DOHH2 (cell line): Measurements from ENCODE around the gene LHX2.

Experiments used
- H3F3A ChIP-seq: fragments of 200-600 bp; sonication (generic), shearing (Covaris generic); 2 replicates; pipeline ENCODE4 v1.6.0; 2016; ENCODE audit warnings: antibody characterized with exemption, mild to moderate bottlenecking; ENCODE audit not compliant: control insufficient read depth, insufficient read depth
- H3K27ac ChIP-seq: fragments of 200-600 bp; sonication (generic); 2 replicates; pipeline ENCODE4 v1.5.1; 2014; ENCODE audit warnings: low read depth, mild to moderate bottlenecking, low read length, moderate library complexity
- H3K27me3 ChIP-seq: fragments of 200-600 bp; sonication (generic); 2 replicates; pipeline ENCODE4 v1.6.1; 2014; ENCODE audit warnings: mild to moderate bottlenecking, low read length, mixed read lengths; ENCODE audit not compliant: control insufficient read depth
- H3K36me3 ChIP-seq: fragments of 200-600 bp; sonication (generic); 2 replicates; pipeline ENCODE4 v1.6.1; 2014; ENCODE audit warnings: mild to moderate bottlenecking, low read length, moderate library complexity, mixed read lengths; ENCODE audit not compliant: control insufficient read depth
- H3K4me1 ChIP-seq: fragments of 200-600 bp; sonication (generic); 2 replicates; pipeline ENCODE4 v1.6.1; 2014; ENCODE audit warnings: mild to moderate bottlenecking, low read length, mixed read lengths; ENCODE audit not compliant: control insufficient read depth
- H3K4me2 ChIP-seq: fragments of 200-600 bp; sonication (generic); 2 replicates; pipeline ENCODE4 v1.6.0; 2014; ENCODE audit warnings: mild to moderate bottlenecking, low read length, moderate library complexity
- H3K4me3 ChIP-seq: fragments of 200-600 bp; sonication (generic); 2 replicates; pipeline ENCODE4 v1.5.1; 2014; ENCODE audit warnings: mild to moderate bottlenecking, low read length, mixed read lengths
- H3K79me2 ChIP-seq: fragments of 200-600 bp; sonication (generic); 2 replicates; pipeline ENCODE4 v1.6.1; 2014; ENCODE audit warnings: mild to moderate bottlenecking, low read length, mixed read lengths; ENCODE audit not compliant: control insufficient read depth
- H3K9me2 ChIP-seq: fragments of 200-600 bp; sonication (generic); replicated peaks from 2 replicates; pipeline ENCODE4 v1.6.1; 2014; ENCODE audit warnings: mild to moderate bottlenecking, low read length, mixed read lengths; ENCODE audit not compliant: control insufficient read depth
- H3K9me3 ChIP-seq: fragments of 200-600 bp; sonication (generic); 2 replicates; pipeline ENCODE4 v1.6.1; 2014; ENCODE audit warnings: antibody characterized with exemption, low read length, mixed read lengths; ENCODE audit not compliant: control insufficient read depth, insufficient read depth
- H4K20me1 ChIP-seq: fragments of 200-600 bp; sonication (generic); 2 replicates; pipeline ENCODE4 v1.6.0; 2014; ENCODE audit warnings: low read depth, mild to moderate bottlenecking, antibody characterized with exemption, low read length, moderate library complexity; ENCODE audit not compliant: control insufficient read depth, insufficient read depth
- CTCF ChIP-seq: fragments of 200-600 bp; sonication (generic); IDR thresholded peaks from one replicate; pipeline ENCODE4 v1.5.1; 2014; ENCODE audit warnings: antibody characterized with exemption, mild to moderate bottlenecking, low read depth, low read length; ENCODE audit not compliant: poor library complexity, severe bottlenecking
- EZH2phosphoT487 ChIP-seq: fragments of 200-600 bp; sonication (generic); IDR thresholded peaks from 2 replicates; pipeline ENCODE4 v1.6.1; 2017; ENCODE audit warnings: borderline replicate concordance, mild to moderate bottlenecking, antibody characterized with exemption, low read length, moderate library complexity, mixed read lengths

Gene LHX2

GRCh38 chr9:124036578-124036977 is 25.0 kb downstream of the LHX2 start:
- H3K36me3 ChIP-seq, result no peaks in the 10 kb centered on the region
- H3K9me2 ChIP-seq, result no peaks in the 10 kb centered on the region
- no peak overlapping the region for H3K4me2 ChIP-seq
- no peaks in the 10 kb centered on the region for H3F3A ChIP-seq
- no peaks in the 10 kb centered on the region for H3K4me1 ChIP-seq
- TF ChIP-seq EZH2phosphoT487, result no peak
- no peak for TF ChIP-seq CTCF
- H3K79me2 ChIP-seq, result no peaks in the 10 kb centered on the region
- H3K27ac ChIP-seq, result no peak overlapping the region
- H3K9me3 ChIP-seq, result no peaks in the 10 kb centered on the region
- no peaks in the 10 kb centered on the region for H4K20me1 ChIP-seq
- peaks cover 16% of the 10 kb centered on the region for H3K27me3 ChIP-seq
- no peak overlapping the region for H3K4me3 ChIP-seq

GRCh38 chr9:124037790-124038189 is 26.2 kb downstream of the LHX2 start:
- no peaks in the 10 kb centered on the region for H3K36me3 ChIP-seq
- no peak overlapping the region for H3K4me2 ChIP-seq
- no peaks in the 10 kb centered on the region for H3K9me3 ChIP-seq
- no peaks in the 10 kb centered on the region for H4K20me1 ChIP-seq
- no peaks in the 10 kb centered on the region for H3K9me2 ChIP-seq
- H3F3A ChIP-seq, result no peaks in the 10 kb centered on the region
- peaks cover 19% of the 10 kb centered on the region for H3K27me3 ChIP-seq
- TF ChIP-seq CTCF, result no peak
- TF ChIP-seq EZH2phosphoT487, result no peak
- no peak overlapping the region for H3K4me3 ChIP-seq
- H3K27ac ChIP-seq, result no peak overlapping the region
- no peaks in the 10 kb centered on the region for H3K4me1 ChIP-seq
- H3K79me2 ChIP-seq, result no peaks in the 10 kb centered on the region

DNA sequence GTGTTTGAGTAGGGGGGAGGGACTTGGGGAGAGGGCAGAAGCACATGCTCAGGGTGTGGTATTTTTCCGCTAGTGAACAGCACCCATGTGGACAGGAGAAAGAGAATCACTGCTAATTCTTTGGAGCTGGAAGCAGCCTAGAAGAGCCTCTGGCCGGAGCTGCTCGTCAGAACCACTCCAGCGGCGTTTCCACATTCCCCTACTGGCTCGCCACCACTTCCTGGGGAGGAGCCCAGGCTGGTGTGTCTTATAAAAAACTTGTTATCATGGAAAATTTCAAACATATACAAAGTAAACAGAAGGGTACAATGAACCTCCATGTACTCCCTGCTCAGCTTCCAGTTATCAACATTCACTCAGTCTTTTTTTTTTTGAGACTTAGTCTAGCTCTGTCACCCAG is 26.7 kb downstream of the LHX2 start:
- H3K36me3 ChIP-seq, result no peaks in the 10 kb centered on the region

More for the DNA sequence above, 26.7 kb downstream of the LHX2 start:
- Histone ChIP-seq H4K20me1 (no peaks in the 10 kb centered on the region), H3F3A (no peaks in the 10 kb centered on the region), H3K79me2 (no peaks in the 10 kb centered on the region), H3K4me3 (no peak overlapping the region), H3K4me2 (no peak overlapping the region), H3K4me1 (no peaks in the 10 kb centered on the region), H3K27me3 (peaks cover 17% of the 10 kb centered on the region), H3K27ac (no peak overlapping the region), H3K9me2 (no peaks in the 10 kb centered on the region), H3K9me3 (no peaks in the 10 kb centered on the region)
- TF ChIP-seq CTCF, result no peak
- no peak for TF ChIP-seq EZH2phosphoT487
